Lung (tissue), 12 donors: ENCODE data around the gene TNFSF13. TPM values are rescaled to one million over a fixed set of nuclear protein-coding genes. Genes with fewer than 3 reads are reported as not detected.

ENCODE experiments used
- ATAC-seq: fragments of 200-7000 bp; cut with Tn5 transposase; one replicate; pipeline ENCODE4 v1.9.1; 2020; ENCODE audit warnings: moderate number of reproducible peaks; ENCODE audit not compliant: insufficient read depth, low FRiP score
- DNase-seq, 3 donors: peaks; one replicate each; pipeline ENCODE4 v3.0.0-alpha.2; 2013 to 2017
- H3K27ac ChIP-seq, 2 donors: one replicate each; pipeline ENCODE4 v1.5.1; 2013; ENCODE audit warnings: mild to moderate bottlenecking in 2 of 2, moderate library complexity in 2 of 2, control low read depth in 1 of 2, inconsistent platforms in 1 of 2, low read depth in 1 of 2, low read length in 1 of 2
- H3K27me3 ChIP-seq, 3 donors: one replicate each; pipeline ENCODE4 v1.5.1; 2013; ENCODE audit warnings: low read length in 2 of 3; ENCODE audit not compliant: control insufficient read depth in 3 of 3, insufficient read depth in 3 of 3
- H3K36me3 ChIP-seq, 4 donors: one replicate each; pipeline ENCODE4 v1.5.1; 2013; ENCODE audit warnings: low read length in 4 of 4, mild to moderate bottlenecking in 1 of 4, moderate library complexity in 1 of 4; ENCODE audit not compliant: control insufficient read depth in 4 of 4, insufficient read depth in 4 of 4
- H3K4me1 ChIP-seq, 5 donors: one replicate each; pipeline ENCODE4 v1.5.1; 2013; ENCODE audit warnings: low read length in 5 of 5, mild to moderate bottlenecking in 2 of 5, moderate library complexity in 1 of 5; ENCODE audit not compliant: control insufficient read depth in 5 of 5, insufficient read depth in 5 of 5
- H3K4me3 ChIP-seq: one replicate; pipeline ENCODE4 v1.5.1; 2013; ENCODE audit warnings: mild to moderate bottlenecking, control low read depth, moderate library complexity
- H3K9ac ChIP-seq, 2 donors: one replicate each; pipeline ENCODE4 v1.5.1; 2013; ENCODE audit warnings: low read length in 2 of 2, control low read depth in 1 of 2; ENCODE audit not compliant: insufficient read depth in 1 of 2
- H3K9me3 ChIP-seq, 4 donors: one replicate each; pipeline ENCODE4 v1.5.1; 2013; ENCODE audit warnings: low read length in 3 of 4, mild to moderate bottlenecking in 1 of 4, moderate library complexity in 1 of 4; ENCODE audit not compliant: control insufficient read depth in 4 of 4, insufficient read depth in 3 of 4
- WGBS, 2 donors: extraction: QIAGEN DNeasy Blood & Tissue Kit; methylation state at CpG; one replicate each; pipeline ENCODE4 v1.1.7; 2013; 5-methylcytosine and 5-hydroxymethylcytosine counted together
- polyA plus RNA-seq, 2 donors: library from polyadenylated mRNA; stranded (reverse); fragments of 200-250 nt; gene quantifications; one replicate each; pipeline ENCODE4 v1.2.1, GENCODE V29; 2013
- total RNA-seq, 2 donors: library from RNA; depleted of rRNA in 1 of 2; stranded (reverse); fragments of >200 nt in 1 of 2; gene quantifications; one replicate each; pipeline ENCODE4 v1.2.1, GENCODE V29; 2014 to 2021
- TF ChIP-seq, protein P1 (sequence below): IDR thresholded peaks from 2 replicates; pipeline ENCODE4 v1.5.1; 2012; ENCODE audit warnings: mild to moderate bottlenecking; ENCODE audit errors: control extremely low read depth, extremely low read depth
- donor health status: control.
- donor health status: control.
- donor health status: Bipolar disorder and iron deficiency.
- donor health status: healthy.
- donor health status: DM: yes; HTN: yes; CAD: no.

The TNFSF13 gene
- total and polyA plus RNA-seq, 4 donors: 48.7 to 140 (median 93.7) TPM

DNA sequence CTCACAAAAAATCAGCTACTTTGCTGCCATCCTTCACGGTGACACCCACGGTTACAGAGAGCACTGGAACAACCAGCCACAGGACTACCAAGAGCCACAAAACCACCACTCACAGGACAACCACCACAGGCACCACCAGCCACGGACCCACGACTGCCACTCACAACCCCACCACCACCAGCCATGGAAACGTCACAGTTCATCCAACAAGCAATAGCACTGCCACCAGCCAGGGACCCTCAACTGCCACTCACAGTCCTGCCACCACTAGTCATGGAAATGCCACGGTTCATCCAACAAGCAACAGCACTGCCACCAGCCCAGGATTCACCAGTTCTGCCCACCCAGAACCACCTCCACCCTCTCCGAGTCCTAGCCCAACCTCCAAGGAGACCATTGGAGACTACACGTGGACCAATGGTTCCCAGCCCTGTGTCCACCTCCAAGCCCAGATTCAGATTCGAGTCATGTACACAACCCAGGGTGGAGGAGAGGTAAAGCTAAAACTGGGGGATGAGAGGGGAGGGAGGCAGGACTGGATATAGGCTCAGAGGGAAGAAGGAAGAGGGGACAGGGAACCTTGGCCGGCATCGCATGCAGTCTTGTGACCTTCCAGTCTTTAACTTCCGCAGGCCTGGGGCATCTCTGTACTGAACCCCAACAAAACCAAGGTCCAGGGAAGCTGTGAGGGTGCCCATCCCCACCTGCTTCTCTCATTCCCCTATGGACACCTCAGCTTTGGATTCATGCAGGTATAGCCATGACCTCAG lies 21.5 kb downstream of the TNFSF13 start:
- Histone ChIP-seq H3K27me3 (no peaks in the 10 kb centered on the region), H3K9me3 (no peaks in the 10 kb centered on the region), H3K36me3 (peaks cover 32 to 45% (median 40%) of the 10 kb centered on the region in 4 donors), H3K27ac (peak overlapping the region; percentile 76 to 92), H3K4me3 (peak overlapping the region; percentile 27), H3K4me1 (peaks cover 10 to 43% (median 21%) of the 10 kb centered on the region in 5 donors), H3K9ac (no peak overlapping the region)
- ATAC-seq: no peak
- 55 to 56% methylated on average over 12 of the region's 12 CpGs for WGBS, 2 donors
- TF ChIP-seq, protein P1, sequence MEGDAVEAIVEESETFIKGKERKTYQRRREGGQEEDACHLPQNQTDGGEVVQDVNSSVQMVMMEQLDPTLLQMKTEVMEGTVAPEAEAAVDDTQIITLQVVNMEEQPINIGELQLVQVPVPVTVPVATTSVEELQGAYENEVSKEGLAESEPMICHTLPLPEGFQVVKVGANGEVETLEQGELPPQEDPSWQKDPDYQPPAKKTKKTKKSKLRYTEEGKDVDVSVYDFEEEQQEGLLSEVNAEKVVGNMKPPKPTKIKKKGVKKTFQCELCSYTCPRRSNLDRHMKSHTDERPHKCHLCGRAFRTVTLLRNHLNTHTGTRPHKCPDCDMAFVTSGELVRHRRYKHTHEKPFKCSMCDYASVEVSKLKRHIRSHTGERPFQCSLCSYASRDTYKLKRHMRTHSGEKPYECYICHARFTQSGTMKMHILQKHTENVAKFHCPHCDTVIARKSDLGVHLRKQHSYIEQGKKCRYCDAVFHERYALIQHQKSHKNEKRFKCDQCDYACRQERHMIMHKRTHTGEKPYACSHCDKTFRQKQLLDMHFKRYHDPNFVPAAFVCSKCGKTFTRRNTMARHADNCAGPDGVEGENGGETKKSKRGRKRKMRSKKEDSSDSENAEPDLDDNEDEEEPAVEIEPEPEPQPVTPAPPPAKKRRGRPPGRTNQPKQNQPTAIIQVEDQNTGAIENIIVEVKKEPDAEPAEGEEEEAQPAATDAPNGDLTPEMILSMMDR: no peak
- no peak for DNase-seq

DNA sequence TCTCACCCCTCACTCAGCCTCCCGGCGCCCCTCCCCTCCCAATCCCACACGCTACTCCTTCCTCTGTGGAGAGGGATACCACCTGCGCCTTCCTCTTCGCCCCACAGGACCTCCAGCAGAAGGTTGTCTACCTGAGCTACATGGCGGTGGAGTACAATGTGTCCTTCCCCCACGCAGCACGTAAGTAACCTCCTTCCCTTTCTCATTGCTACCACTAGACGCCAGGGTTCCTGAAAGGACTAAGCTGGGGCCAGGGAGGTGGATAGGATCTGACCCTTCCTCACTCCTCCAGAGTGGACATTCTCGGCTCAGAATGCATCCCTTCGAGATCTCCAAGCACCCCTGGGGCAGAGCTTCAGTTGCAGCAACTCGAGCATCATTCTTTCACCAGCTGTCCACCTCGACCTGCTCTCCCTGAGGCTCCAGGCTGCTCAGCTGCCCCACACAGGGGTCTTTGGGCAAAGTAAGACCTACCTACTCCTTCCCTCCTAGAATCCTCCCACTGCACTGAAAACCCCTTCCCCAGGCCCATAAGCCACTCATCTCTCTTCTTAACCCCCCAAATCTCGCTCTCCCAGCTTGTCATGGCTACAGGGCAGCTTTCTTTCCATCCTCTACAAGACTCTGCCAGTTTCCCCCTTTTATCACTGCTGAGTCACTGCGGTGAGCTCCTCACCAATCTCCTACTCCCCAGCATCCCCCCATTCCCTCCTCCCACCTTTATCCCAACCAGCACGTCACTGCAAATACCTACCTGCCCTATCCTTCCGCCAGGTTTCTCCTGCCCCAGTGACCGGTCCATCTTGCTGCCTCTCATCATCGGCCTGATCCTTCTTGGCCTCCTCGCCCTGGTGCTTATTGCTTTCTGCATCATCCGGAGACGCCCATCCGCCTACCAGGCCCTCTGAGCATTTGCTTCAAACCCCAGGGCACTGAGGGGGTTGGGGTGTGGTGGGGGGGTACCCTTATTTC lies 22.3 kb downstream of the TNFSF13 start:
- Histone ChIP-seq H3K9me3 (no peaks in the 10 kb centered on the region), H3K36me3 (peaks cover 25 to 36% (median 32%) of the 10 kb centered on the region in 4 donors), H3K4me3 (peak overlapping the region; percentile 26), H3K9ac (peak overlapping the region in 1 of 2 donors; percentile 47), H3K27ac (peak overlapping the region in 1 of 2 donors; percentile 92), H3K4me1 (peaks cover 10 to 36% (median 17%) of the 10 kb centered on the region in 5 donors), H3K27me3 (no peaks in the 10 kb centered on the region)
- TF ChIP-seq, protein P1: no peak
- ATAC-seq: no peak
- no peak for DNase-seq
- 78 to 79% methylated on average over 23 of the region's 23 CpGs for WGBS, 2 donors

DNA sequence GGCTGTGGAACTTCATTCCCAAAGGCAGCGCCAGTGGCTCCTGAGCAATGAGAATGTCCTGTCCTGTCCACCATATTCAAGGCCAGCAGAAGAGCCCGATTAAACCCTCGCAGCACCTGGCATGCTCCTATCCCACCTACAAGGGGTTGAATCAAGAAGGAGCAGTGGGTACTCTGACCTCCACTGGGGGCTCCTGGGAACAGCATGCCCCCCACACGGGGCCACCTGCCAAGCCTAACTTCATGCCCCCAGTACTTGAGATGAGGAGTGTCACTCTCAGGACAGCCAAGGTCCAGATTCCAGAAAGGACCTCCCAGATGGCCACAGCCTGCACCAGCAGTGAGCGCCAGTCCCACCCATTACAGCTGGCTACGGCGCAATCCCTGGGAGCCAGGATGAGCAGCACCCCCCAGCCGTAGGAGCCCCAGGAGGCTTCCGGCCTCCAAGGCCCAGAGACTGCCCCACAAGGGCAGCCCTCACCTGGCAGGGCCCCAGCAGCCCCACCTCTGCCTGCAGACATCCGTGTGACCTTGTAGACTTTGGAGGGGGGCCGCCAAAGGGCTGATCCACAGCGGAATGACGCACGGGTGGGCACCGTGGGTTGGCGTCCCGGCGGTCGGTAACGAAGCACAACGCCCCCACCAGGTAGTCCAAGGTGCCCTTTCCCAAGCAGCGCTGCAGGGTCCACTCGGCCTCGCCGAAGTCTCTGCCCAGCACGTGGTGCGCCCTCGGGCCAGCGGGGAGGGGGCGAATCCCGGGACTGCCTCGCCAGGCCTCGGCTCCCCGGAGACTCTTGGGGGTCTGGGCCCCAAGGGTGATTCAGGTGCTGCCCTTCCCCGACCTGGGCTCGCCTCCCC lies 24.1 kb downstream of the TNFSF13 start:
- peaks cover 10 to 35% (median 17%) of the 10 kb centered on the region in 5 donors for H3K4me1 ChIP-seq
- 82 to 87% methylated on average over 36 of the region's 36 CpGs for WGBS, 2 donors
- peak overlapping the region in 1 of 2 donors; percentile 37 for H3K9ac ChIP-seq
- no peaks in the 10 kb centered on the region for H3K9me3 ChIP-seq
- no peaks in the 10 kb centered on the region for H3K27me3 ChIP-seq
- peaks cover 11 to 28% (median 21%) of the 10 kb centered on the region in 4 donors for H3K36me3 ChIP-seq
- DNase-seq (peak in 1 of 3 donors; percentile 8), ATAC-seq (no peak)
- H3K27ac ChIP-seq: peak overlapping the region; percentile 89
- peak overlapping the region; percentile 42 for H3K4me3 ChIP-seq
- TF ChIP-seq, protein P1: no peak
